PC-9 (cell line): ENCODE data around the gene CGB7. TPM values are rescaled to one million over a fixed set of nuclear protein-coding genes. Genes with fewer than 3 reads are reported as not detected.
"Not testable (repeated sequence)": the region's sequence is repeated elsewhere in the genome, so short reads cannot be mapped to it uniquely, and the experiment has no call there.

Experiments used
- BruUV-seq: library from RNA; stranded (reverse); fragments of 400-500 nt; replicated peaks from 2 replicates; lab custom pipeline; 2021; lab: Mats Ljungman, UMichigan
- CTCF ChIA-PET: fragments of 300-600 bp; sonication (Branson Sonifier 250); formaldehyde crosslinking; loops from one replicate; lab custom pipeline; 2022; ENCODE audit warnings: antibody characterized with exemption; lab: Charles Lee
- POLR2A ChIA-PET: fragments of 300-600 bp; sonication (Branson Sonifier 250); formaldehyde crosslinking; loops from one replicate; lab custom pipeline; 2022; ENCODE audit warnings: antibody characterized with exemption; ENCODE audit not compliant: unreplicated experiment; lab: Charles Lee
- DNase-seq, 2 experiments: peaks; one replicate each; pipeline versions ENCODE4 v3.0.0 to v3.0.0-alpha.2; 2015 to 2022; ENCODE audit warnings: mixed read lengths in 1 of 2
- H2AFZ ChIP-seq: fragments of 200-600 bp; sonication (generic); 2 replicates; pipeline ENCODE4 v1.8.1; 2017; ENCODE audit warnings: antibody characterized with exemption
- H3F3A ChIP-seq: fragments of 200-600 bp; sonication (generic); 2 replicates; pipeline ENCODE4 v1.8.1; 2017; ENCODE audit warnings: antibody characterized with exemption, mild to moderate bottlenecking, low read depth; ENCODE audit not compliant: insufficient read depth
- H3K27ac ChIP-seq: fragments of 200-600 bp; sonication (generic); 2 replicates; pipeline ENCODE4 v1.6.1; 2016; ENCODE audit warnings: mixed run types
- H3K27me3 ChIP-seq: fragments of 200-600 bp; sonication (generic); 2 replicates; pipeline ENCODE4 v1.6.1; 2016; ENCODE audit warnings: low read depth, mixed run types; ENCODE audit not compliant: insufficient read depth
- H3K36me3 ChIP-seq: fragments of 200-600 bp; sonication (generic); 2 replicates; pipeline ENCODE4 v1.6.1; 2016; ENCODE audit warnings: low read depth, mixed run types
- H3K4me1 ChIP-seq: fragments of 200-600 bp; sonication (generic); replicated peaks from 2 replicates; pipeline ENCODE4 v1.6.1; 2016; ENCODE audit warnings: mixed run types; ENCODE audit not compliant: insufficient read depth
- H3K4me2 ChIP-seq: fragments of 200-600 bp; sonication (generic); 2 replicates; pipeline ENCODE4 v1.6.1; 2017; ENCODE audit warnings: mixed run types
- H3K4me3 ChIP-seq: fragments of 200-600 bp; sonication (generic); 2 replicates; pipeline ENCODE4 v1.6.1; 2016; ENCODE audit warnings: mixed run types
- H3K79me2 ChIP-seq: fragments of 200-600 bp; sonication (generic); 2 replicates; pipeline ENCODE4 v1.6.1; 2017; ENCODE audit warnings: low read depth, mixed run types
- H3K9me2 ChIP-seq: fragments of 200-600 bp; sonication (generic); 2 replicates; pipeline ENCODE4 v1.8.1; 2017; ENCODE audit warnings: mild to moderate bottlenecking; ENCODE audit not compliant: insufficient read depth
- H3K9me3 ChIP-seq: fragments of 200-600 bp; sonication (generic); 2 replicates; pipeline ENCODE4 v1.8.1; 2016; ENCODE audit warnings: low read depth; ENCODE audit not compliant: insufficient read depth
- H4K20me1 ChIP-seq: fragments of 200-600 bp; sonication (generic); 2 replicates; pipeline ENCODE4 v1.8.1; 2017; ENCODE audit not compliant: insufficient read depth
- EZH2 ChIP-seq: fragments of 200-600 bp; sonication (generic); IDR thresholded peaks from 2 replicates; pipeline ENCODE4 v1.8.0; 2017; ENCODE audit warnings: antibody characterized with exemption, low read depth
- intact Hi-C: fragments of 100-400 bp; cut with micrococcal nuclease; formaldehyde crosslinking; loops from one replicate; pipeline ENCODE4 v1.10.0; 2022; ENCODE audit not compliant: unreplicated experiment
- total RNA-seq: library from RNA; stranded (reverse); gene quantifications from 2 replicates; pipeline ENCODE4 v1.2.3, GENCODE V29; 2021
- TF ChIP-seq, protein P1 (sequence below): fragments of 200-600 bp; sonication (generic); conservative IDR thresholded peaks from 2 replicates; pipeline ENCODE4 v1.6.1; 2017; ENCODE audit warnings: mixed run types, antibody characterized with exemption, mild to moderate bottlenecking, moderate library complexity

The CGB7 gene
- total RNA-seq, 1 experiment from 2014 or later = 4.8 TPM

- intact Hi-C loops, DNase-seq: not testable (repeated sequence)
- CTCF ChIA-PET = interaction anchor here (0.7 kb wide), 1 partner anchor 169 kb away, joined by 4 read pairs; no protein-coding TSS in a partner anchor
Measured at GRCh38 chr19:49025088-49025487, 32.5 kb downstream of the CGB7 start.

DNA sequence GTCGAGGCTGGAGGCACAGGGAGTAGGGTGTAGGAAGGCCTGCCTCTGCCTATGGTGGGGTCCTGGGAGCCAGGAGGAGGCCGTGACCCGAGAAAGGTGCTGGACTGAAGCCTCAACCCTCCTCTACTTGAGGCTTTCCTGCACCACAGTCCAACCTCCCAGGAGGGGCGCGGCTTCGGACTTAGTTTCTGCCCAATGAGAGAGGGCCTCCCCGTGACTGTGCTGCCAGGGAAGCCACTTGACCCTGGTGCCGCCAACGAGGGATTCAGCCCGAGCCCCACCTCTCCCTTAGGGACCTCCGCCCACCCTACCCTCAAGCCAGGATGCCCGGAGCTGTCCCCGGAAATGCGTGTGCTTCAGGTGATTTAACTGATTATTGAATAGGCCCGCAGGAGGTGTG is 33.3 kb downstream of the CGB7 start, which contains the start of gene CGB3:
CGB3 (minus strand) TSS at position 101 of the 400 bp plus-strand sequence. CDS start 362 bp downstream, outside the sequence.
- H3K9me2 ChIP-seq, intact Hi-C loops, H3K4me3 ChIP-seq, H2AFZ ChIP-seq, H4K20me1 ChIP-seq, H3K27me3 ChIP-seq, H3K27ac ChIP-seq, H3K9me3 ChIP-seq, H3K79me2 ChIP-seq, DNase-seq, H3K4me1 ChIP-seq, BruUV-seq, H3K4me2 ChIP-seq, H3K36me3 ChIP-seq, CTCF ChIA-PET, POLR2A ChIA-PET: not testable (repeated sequence)
- peaks cover 18% of the 10 kb centered on the region for H3F3A ChIP-seq

More at GRCh38 chr19:49025088-49025487, 32.5 kb downstream of the CGB7 start:
- not testable (repeated sequence) for H3K9me2 ChIP-seq, H3K4me1 ChIP-seq, H4K20me1 ChIP-seq, H3K27ac ChIP-seq, H3K79me2 ChIP-seq, H3K9me3 ChIP-seq, H3K4me3 ChIP-seq, H3K4me2 ChIP-seq, H3K36me3 ChIP-seq, H2AFZ ChIP-seq, H3K27me3 ChIP-seq, BruUV-seq
- H3F3A ChIP-seq = peaks cover 18% of the 10 kb centered on the region
- POLR2A ChIA-PET = interaction anchor here (0.6 kb wide), 1 partner anchor 73 kb away, joined by 5 read pairs; no protein-coding TSS in a partner anchor

DNA sequence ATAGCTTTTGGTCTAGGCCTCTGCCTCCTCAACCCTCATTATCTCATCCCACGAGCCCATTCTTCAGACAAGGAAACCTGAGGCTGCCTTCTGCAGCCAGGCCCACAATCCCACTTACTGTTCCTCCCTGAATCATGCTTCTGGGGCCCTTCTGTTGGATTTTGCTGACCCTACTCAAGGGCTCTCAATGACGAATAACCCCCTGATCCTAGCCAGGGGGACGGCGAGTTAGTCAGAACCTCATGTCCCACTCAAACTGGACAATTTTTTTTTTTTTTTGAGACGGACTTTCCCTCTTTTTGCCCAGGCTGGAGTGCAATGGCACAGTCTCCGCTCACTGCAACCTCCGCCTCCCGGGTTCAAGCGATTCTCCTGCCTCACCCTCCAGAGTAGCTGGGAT is 35.4 kb downstream of the CGB7 start:
- Histone ChIP-seq H3K36me3 (no peaks in the 10 kb centered on the region), H3K9me3 (no peaks in the 10 kb centered on the region), H3K4me2 (no peak overlapping the region), H3K4me3 (no peak overlapping the region), H3K79me2 (no peaks in the 10 kb centered on the region), H4K20me1 (no peaks in the 10 kb centered on the region), H3K27me3 (no peaks in the 10 kb centered on the region), H3K27ac (no peak overlapping the region), H3F3A (peaks cover 18% of the 10 kb centered on the region), H3K9me2 (no peaks in the 10 kb centered on the region), H3K4me1 (peaks cover 9% of the 10 kb centered on the region; the same call in 1 of the 2 replicates), H2AFZ (no peak overlapping the region)
- ChIA-PET POLR2A (interaction anchor here (0.6 kb wide), 1 partner anchor 106 kb away, joined by 6 read pairs; no protein-coding TSS in a partner anchor), CTCF (interaction anchor here (0.7 kb wide), 1 partner anchor 98 kb away, joined by 3 read pairs; no protein-coding TSS in a partner anchor)
- DNase-seq = peak in 1 of 2 experiments; percentile 23
- intact Hi-C loops = no loop called here
- no TSS peak for BruUV-seq
- TF ChIP-seq EZH2 = no peak
- TF ChIP-seq, protein P1, sequence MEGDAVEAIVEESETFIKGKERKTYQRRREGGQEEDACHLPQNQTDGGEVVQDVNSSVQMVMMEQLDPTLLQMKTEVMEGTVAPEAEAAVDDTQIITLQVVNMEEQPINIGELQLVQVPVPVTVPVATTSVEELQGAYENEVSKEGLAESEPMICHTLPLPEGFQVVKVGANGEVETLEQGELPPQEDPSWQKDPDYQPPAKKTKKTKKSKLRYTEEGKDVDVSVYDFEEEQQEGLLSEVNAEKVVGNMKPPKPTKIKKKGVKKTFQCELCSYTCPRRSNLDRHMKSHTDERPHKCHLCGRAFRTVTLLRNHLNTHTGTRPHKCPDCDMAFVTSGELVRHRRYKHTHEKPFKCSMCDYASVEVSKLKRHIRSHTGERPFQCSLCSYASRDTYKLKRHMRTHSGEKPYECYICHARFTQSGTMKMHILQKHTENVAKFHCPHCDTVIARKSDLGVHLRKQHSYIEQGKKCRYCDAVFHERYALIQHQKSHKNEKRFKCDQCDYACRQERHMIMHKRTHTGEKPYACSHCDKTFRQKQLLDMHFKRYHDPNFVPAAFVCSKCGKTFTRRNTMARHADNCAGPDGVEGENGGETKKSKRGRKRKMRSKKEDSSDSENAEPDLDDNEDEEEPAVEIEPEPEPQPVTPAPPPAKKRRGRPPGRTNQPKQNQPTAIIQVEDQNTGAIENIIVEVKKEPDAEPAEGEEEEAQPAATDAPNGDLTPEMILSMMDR = no peak

DNA sequence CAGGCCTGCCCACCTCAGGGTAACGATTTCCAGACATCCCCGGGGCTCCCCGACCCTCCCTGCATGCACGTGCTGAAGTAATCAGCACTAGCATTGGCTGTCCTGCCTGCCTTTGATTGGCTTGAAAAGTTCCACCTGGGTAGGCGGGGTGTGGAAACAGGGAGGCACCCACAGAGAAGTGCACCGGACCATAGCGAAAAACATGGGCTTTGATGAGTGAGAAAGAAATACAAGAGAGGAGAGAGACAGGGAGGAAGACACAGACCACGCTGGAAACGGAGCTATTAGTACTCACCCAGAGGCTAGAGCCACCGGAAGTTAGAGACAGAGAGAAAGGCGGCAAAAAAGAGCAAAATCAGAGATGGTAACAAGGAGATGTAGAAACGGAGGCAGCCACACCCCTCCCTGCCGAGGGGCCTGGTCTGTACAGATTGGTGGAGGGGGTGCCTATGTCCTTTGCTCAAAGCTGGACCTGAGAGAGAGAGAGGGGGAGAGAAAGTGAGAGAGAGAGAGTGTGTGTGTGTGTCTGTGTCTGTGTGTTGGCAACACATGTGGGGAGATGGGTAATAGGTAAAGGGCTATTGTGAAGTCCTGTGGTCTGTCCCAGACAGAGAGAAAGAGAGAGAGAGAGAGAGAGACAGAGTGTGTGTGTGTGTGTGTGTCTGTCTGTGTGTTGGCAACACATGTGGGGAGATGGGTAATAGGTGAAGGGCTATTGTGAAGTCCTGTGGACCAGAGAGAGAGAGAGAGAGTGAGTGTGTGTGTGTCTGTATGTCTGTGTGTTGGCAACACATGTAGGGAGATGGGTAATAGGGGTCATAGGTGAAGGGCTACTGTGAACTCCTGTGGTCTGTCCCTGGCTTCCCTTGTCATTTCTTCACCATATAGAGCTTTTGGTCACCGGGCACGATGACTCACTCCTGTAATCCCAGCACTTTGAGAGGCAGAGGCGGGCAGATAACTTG is 36.3 kb downstream of the CGB7 start:
- TF ChIP-seq, protein P1 = no peak
- no peak for TF ChIP-seq EZH2
- intact Hi-C loops = no loop called here
- POLR2A ChIA-PET = interaction anchor here (0.6 kb wide), 1 partner anchor 106 kb away, joined by 6 read pairs; no protein-coding TSS in a partner anchor
- Histone ChIP-seq H3K4me3 (no peak overlapping the region), H3K27ac (no peak overlapping the region), H4K20me1 (no peaks in the 10 kb centered on the region), H3K36me3 (no peaks in the 10 kb centered on the region), H3K27me3 (no peaks in the 10 kb centered on the region), H3K4me1 (peaks cover 9% of the 10 kb centered on the region; the same call in 1 of the 2 replicates), H3K4me2 (no peak overlapping the region), H3K9me3 (no peaks in the 10 kb centered on the region), H3K79me2 (no peaks in the 10 kb centered on the region), H3K9me2 (no peaks in the 10 kb centered on the region), H2AFZ (no peak overlapping the region), H3F3A (peaks cover 18% of the 10 kb centered on the region)
- CTCF ChIA-PET = interaction anchor here (0.7 kb wide), 1 partner anchor 97 kb away, joined by 3 read pairs; no protein-coding TSS in a partner anchor
- no peak for DNase-seq
- no TSS peak for BruUV-seq
